Spinal cord (tissue), 10 donors: ENCODE data around the gene MAN1C1. TPM values are rescaled to one million over a fixed set of nuclear protein-coding genes. Genes with fewer than 3 reads are reported as not detected.

Experiments
- DNase-seq, 6 donors: peaks; one replicate each; pipeline versions ENCODE4 v3.0.0 to v3.0.0-alpha.2; 2013 to 2015; ENCODE audit warnings: low spot score in 6 of 6, low read depth in 4 of 6
- H3K27ac ChIP-seq: one replicate; pipeline ENCODE4 v1.5.1; 2013; ENCODE audit warnings: low read depth, low read length, control low read depth
- H3K27me3 ChIP-seq: one replicate; pipeline ENCODE4 v1.6.1; 2013; ENCODE audit warnings: low read length; ENCODE audit not compliant: control insufficient read depth, insufficient read depth
- H3K36me3 ChIP-seq: one replicate; pipeline ENCODE4 v1.6.1; 2013; ENCODE audit warnings: low read length; ENCODE audit not compliant: control insufficient read depth, insufficient read depth
- H3K4me1 ChIP-seq: one replicate; pipeline ENCODE4 v1.6.1; 2013; ENCODE audit warnings: low read length; ENCODE audit not compliant: control insufficient read depth, insufficient read depth
- H3K4me3 ChIP-seq: one replicate; pipeline ENCODE4 v1.5.1; 2013; ENCODE audit warnings: low read depth, low read length, control low read depth
- H3K9me3 ChIP-seq: one replicate; pipeline ENCODE4 v1.6.1; 2013; ENCODE audit warnings: low read length; ENCODE audit not compliant: control insufficient read depth, insufficient read depth
- WGBS: methylation state at CpG from one replicate; pipeline ENCODE4 v1.1.5; 2013; ENCODE audit warnings: missing lambda C conversion rate; ENCODE audit not compliant: insufficient coverage; 5-methylcytosine and 5-hydroxymethylcytosine counted together
- polyA plus RNA-seq, 2 donors: library from polyadenylated mRNA; unstranded; fragments of 120-200 nt; gene quantifications; one replicate each; pipeline ENCODE4 v1.2.1, GENCODE V29; 2013; ENCODE audit not compliant: insufficient read length in 2 of 2
- total RNA-seq, 2 donors: library from RNA; depleted of rRNA in 1 of 2; stranded (reverse); fragments of 120-200 nt in 1 of 2; fragments of >200 nt in 1 of 2; gene quantifications; one replicate each; pipeline versions ENCODE4 v1.2.3 to v1.2.4, GENCODE V29; 2013 to 2014
- donor health status: healthy.

Gene MAN1C1
- total and polyA plus RNA-seq, 4 donors, result 18.4 to 59.7 (median 49.4) TPM

GRCh38 chr1:25770541-25771220, 154.1 kb downstream of the MAN1C1 start:
- Histone ChIP-seq H3K27ac (peak overlapping the region; percentile 61), H3K4me3 (no peak overlapping the region), H3K9me3 (no peaks in the 10 kb centered on the region), H3K27me3 (no peaks in the 10 kb centered on the region), H3K36me3 (peaks cover 57% of the 10 kb centered on the region), H3K4me1 (peaks cover 57% of the 10 kb centered on the region)
- 27% methylated on average over 10 of the region's 14 CpGs for WGBS
- peak in 2 of 6 donors; percentile 39 to 57 for DNase-seq

GRCh38 chr1:25771221-25772114, 154.9 kb downstream of the MAN1C1 start:
- Histone ChIP-seq H3K27ac (peak overlapping the region; percentile 61), H3K27me3 (no peaks in the 10 kb centered on the region), H3K9me3 (no peaks in the 10 kb centered on the region), H3K4me1 (peaks cover 51% of the 10 kb centered on the region), H3K4me3 (no peak overlapping the region), H3K36me3 (peaks cover 57% of the 10 kb centered on the region)
- DNase-seq, result peak in 3 of 6 donors; percentile 36 to 84 (median 45)
- WGBS, result 36% methylated on average over 25 of the region's 34 CpGs

- 100% methylated on average over 3 of the region's 5 CpGs for WGBS
- Histone ChIP-seq H3K9me3 (no peaks in the 10 kb centered on the region), H3K36me3 (peaks cover 54% of the 10 kb centered on the region), H3K4me1 (peaks cover 48% of the 10 kb centered on the region), H3K27ac (no peak overlapping the region), H3K27me3 (no peaks in the 10 kb centered on the region), H3K4me3 (no peak overlapping the region)
- DNase-seq, result no peak
Measured at GRCh38 chr1:25772164-25772563, 155.6 kb downstream of the MAN1C1 start.

- Histone ChIP-seq H3K27ac (no peak overlapping the region), H3K9me3 (no peaks in the 10 kb centered on the region), H3K4me1 (peaks cover 48% of the 10 kb centered on the region), H3K4me3 (no peak overlapping the region), H3K27me3 (no peaks in the 10 kb centered on the region), H3K36me3 (peaks cover 54% of the 10 kb centered on the region)
- WGBS, result 86% methylated on average over 5 of the region's 5 CpGs
- no peak for DNase-seq
Measured at GRCh38 chr1:25772692-25773245, 156.2 kb downstream of the MAN1C1 start.

- DNase-seq, result no peak
- Histone ChIP-seq H3K4me1 (peaks cover 48% of the 10 kb centered on the region), H3K9me3 (no peaks in the 10 kb centered on the region), H3K36me3 (peaks cover 55% of the 10 kb centered on the region), H3K4me3 (no peak overlapping the region), H3K27ac (no peak overlapping the region), H3K27me3 (no peaks in the 10 kb centered on the region)
- 68% methylated on average over 4 of the region's 4 CpGs for WGBS
Measured at GRCh38 chr1:25773441-25774125, 157.0 kb downstream of the MAN1C1 start.

GRCh38 chr1:25774206-25774803, 157.7 kb downstream of the MAN1C1 start:
- Histone ChIP-seq H3K4me3 (no peak overlapping the region), H3K4me1 (peaks cover 49% of the 10 kb centered on the region), H3K36me3 (peaks cover 51% of the 10 kb centered on the region), H3K27me3 (no peaks in the 10 kb centered on the region), H3K27ac (no peak overlapping the region), H3K9me3 (no peaks in the 10 kb centered on the region)
- WGBS, result 86% methylated on average over 10 of the region's 13 CpGs
- DNase-seq, result no peak

GRCh38 chr1:25774921-25775771, 158.6 kb downstream of the MAN1C1 start:
- H3K27ac ChIP-seq, result no peak overlapping the region
- no peaks in the 10 kb centered on the region for H3K9me3 ChIP-seq
- H3K27me3 ChIP-seq, result no peaks in the 10 kb centered on the region
- peaks cover 44% of the 10 kb centered on the region for H3K36me3 ChIP-seq
- peaks cover 46% of the 10 kb centered on the region for H3K4me1 ChIP-seq
- 38% methylated on average over 14 of the region's 16 CpGs for WGBS
- H3K4me3 ChIP-seq, result no peak overlapping the region
- DNase-seq, result peak in 2 of 6 donors; percentile 47

- Histone ChIP-seq H3K4me3 (no peak overlapping the region), H3K4me1 (peaks cover 22% of the 10 kb centered on the region), H3K27ac (no peak overlapping the region), H3K27me3 (no peaks in the 10 kb centered on the region), H3K36me3 (peaks cover 42% of the 10 kb centered on the region), H3K9me3 (no peaks in the 10 kb centered on the region)
- no peak for DNase-seq
- 25% methylated on average over 4 of the region's 8 CpGs for whole genome bisulfite sequencing
Measured at GRCh38 chr1:25779388-25779787, 162.8 kb downstream of the MAN1C1 start.
